GM21717 (cell line): ENCODE data around the gene GABBR1.

Source experiments
- ATAC-seq: cut with Tn5 transposase; IDR thresholded peaks from one replicate; pipeline ENCODE4 v1.9.1; 2021; ENCODE audit warnings: mild to moderate bottlenecking, moderate library complexity; ENCODE audit not compliant: unreplicated experiment

GABBR1 gene

DNA sequence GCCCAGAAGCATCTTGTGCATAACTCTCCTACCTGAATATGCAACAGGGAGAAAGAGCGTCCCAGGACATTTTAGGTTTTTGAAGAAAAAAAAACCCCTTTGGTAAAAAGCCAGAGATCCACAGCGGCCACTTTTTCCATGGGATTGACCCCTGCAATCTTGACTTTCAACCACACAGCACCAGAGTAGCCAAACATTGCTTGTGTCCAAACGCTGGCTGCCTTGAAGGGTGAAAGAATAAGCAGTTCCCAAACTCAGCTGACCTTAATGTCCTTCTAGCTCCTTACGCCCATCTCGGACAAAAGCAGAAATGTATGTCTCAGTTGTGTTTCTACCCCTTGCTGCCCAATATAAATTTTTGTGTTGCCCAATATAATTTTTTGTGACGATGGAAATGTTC is 22.7 kb upstream of the GABBR1 start:
- no peak for ATAC-seq

DNA sequence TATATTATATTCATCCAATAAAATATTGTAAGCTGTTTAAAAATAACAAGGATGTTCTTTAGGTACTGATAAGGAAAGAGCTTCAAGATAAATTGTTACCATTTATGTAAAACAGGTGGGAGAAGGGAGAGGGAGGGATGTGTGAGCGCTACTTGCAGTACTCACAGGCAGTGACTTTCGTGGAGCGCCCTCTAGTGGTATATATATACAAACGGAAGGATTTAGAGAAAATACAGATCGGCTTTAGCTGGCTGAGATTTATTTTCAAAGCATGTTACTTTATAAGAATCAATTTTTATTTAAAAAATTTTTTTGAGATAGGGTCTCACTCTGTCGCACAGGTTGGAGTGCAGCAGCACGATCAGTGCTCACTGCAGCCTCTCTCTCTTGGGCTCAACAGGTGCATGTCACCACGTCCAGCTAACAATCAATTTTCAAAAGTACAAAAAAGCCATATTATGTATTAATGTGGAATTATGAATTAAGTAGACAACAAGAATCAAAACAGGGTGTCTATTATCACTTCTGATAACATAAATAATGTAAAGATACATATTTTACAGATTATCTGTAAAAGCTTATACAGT is 20.6 kb upstream of the GABBR1 start:
- no peak for ATAC-seq

DNA sequence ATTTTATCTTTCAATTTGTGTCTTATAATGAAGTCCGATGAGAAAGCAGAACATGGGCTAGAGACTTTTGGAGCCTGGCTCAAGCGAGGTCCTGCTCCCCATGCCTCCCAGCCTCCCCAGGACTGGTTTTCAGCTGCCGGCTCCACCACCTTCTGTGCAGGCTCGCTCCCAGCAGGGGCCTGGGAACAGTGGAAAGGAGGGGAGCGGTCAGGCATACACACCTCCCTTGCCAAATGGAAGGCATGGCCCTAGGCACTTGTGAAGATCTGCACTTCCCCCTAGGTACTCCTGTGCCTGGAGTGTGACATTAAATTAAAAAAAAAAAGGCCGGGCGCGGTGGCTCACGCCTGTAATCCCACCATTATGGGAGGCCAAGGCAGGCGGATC is 19.2 kb upstream of the GABBR1 start:
- ATAC-seq = no peak

DNA sequence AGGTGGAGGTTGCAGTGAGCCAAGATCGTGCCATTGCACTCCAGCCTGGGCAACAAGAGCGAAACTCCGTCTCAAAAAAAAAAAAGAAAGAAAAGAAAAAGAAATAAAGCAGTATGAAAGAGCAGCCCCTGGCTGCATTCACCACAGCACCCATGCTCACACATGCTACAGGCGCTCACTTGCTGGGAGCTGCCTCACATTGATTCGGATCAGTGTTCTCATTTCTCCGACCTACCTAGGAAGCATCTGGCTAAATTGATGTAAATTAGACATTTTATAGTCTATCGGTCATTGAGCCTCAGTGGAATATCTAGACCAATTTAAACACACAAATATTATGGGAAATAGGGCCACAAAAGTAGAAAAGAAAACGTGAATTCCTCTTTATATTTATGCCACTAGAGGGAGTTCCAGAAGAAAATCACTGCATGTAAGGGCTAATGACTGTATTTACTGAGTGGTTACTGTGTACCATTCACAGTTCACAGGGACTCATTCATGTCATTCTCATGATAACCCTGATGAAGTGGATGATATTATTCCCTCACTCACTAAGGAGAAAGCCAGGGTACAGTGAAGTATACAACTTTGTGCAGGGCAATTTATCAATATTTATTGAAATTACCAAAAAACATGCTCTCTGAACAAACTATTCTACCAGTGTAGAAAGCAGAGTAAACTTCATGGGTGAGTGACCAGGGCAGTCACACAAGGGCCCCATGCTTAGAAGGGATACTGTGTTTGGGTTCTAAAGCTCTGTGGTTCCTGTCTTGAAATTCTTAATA is 18.6 kb upstream of the GABBR1 start:
- ATAC-seq = no peak

DNA sequence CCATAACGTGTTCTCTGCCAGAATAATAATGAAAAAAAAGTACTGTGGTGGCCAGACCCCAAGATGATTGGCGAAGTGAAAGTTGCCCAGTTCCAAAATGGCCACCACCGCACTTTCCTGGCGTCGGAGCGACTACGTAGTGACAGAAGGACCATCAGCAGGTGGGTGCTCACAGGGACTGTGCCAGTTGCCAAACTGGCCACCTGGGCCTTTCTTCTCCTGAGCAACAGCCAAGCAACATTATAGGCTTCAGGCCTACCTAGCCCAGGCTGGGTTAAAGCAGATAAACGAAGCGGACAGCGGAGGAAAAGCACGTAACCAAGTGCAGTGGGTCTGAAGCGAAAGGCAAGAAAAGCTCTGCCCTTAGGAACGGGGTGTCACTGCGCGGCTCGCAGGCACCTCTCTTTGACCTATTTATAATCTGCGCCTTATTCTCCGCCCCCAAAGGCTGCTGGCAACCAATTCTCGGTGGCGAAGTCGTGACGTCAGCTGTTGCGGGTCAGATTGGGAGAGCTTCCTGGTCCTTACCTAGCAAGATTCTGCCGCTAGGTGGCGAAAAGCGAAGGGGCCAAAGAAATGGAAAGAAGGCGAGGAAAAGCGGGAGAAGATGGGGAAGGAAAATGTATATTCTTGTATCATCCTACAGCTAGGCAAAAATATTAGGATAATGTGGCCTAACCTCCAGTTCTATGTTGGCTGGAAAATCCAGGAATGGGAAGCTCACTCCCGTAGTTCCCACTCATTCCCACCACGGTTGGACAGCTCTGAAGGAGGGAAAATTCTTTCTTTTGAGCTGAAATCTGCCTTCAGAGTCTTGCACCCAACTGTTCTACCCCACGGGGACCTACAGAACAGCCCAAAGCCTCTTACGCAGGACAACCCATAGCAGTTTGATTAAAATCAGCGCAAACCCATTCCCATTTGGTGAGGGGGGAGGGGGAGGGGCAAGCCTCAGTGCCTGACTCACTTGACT is 17.0 kb upstream of the GABBR1 start:
- ATAC-seq = peak; percentile 96

DNA sequence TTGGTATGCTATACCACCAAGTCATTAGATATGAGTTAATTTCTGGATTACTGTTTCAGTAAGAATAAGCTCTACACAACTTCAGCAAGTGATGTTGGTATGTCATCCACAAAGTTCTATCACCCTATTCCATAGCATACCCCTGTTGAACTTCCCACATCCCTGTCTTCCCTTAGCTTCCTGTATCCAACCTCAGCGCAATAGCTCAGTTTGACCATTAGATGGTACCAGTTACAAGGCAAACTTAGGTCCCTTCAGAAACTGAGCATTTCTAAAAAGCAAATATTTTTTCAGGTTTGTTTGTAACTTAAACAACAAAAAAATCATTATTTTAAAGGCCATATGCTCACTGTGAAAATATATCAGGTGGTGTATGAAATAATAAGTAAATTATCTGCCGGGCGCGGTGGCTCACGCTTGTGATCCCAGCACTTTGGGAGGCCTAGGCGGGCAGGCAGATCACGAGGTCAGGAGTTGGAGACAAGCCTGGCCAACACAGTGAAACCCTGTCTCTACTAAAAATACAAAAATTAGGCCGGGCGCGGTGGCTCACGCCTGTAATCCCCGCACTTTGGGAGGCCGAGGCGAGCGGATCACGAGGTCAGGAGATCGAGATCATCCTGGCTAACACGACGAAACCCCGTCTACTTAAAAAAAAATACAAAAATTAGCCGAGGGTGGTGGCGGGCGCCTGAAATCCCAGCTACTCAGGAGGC is 15.1 kb upstream of the GABBR1 start:
- no peak for ATAC-seq

DNA sequence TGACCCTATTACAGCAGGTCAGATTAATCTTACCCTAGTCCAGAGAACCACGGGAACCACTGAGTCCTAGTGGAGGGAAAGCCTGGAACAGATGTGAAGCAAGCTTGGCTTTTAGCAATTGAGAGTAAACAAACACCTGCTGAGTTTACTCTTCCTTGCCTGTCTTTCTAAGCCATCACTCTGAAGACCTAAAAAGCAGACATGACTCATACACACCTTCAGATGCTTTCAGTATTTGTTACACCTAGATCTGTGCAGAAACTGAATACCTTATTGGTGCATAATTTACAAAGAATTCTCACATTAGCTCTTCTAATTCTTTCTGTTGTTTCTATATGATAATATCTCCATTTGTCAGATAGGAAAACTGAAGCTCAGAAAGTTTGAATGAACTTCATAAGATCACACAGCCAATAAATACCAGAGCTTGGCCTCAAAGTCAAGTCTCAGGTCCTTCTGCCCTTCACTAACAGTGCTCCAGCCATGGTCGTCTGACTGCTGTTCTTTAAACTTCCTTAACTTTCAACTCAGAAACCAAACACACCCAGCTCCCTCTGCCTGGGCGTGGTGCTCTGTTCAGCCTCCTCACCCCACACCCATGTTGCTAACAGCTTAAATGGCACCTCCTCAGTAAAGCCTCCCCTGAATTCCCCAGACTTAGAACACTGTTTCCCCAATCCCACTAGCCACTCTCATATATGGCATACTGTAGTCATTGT is 8.6 kb upstream of the GABBR1 start:
- ATAC-seq = no peak

DNA sequence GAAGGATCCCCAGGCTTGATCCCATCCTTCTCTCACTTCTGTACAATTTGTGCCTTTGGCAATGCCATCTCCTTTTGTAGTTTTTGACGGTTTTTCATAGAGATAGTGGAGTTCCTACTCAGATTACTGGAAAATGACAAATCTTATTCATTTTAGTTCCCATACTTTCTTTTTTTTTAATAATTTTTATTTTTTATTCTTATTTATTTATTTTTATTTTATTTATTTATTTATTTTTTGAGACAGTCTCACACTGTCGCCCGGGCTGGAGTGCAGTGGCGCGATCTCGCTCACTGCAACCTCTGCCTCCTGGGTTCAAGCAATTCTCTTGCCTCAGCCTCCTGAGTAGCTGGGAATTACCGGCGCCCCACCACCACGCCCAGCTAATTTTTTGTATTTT is 4.3 kb upstream of the GABBR1 start:
- ATAC-seq = no peak

DNA sequence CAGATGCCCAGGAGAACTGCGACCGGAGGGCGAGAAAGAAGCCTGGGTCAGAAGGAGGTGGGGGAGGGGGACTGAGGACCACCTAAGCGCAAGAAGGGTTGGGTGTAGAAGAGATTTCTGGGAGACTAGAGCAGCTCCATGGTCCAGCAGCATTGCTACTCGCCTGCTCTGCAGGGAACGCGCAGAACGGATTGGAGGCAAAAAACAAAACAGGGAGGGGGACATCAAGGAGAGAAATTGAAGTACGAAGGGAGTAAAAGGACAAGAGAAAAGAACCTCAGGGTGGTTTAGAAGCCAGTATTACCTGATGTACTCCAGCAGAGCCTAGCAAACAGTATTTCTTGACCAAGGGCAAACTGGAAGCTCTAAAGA is 537 bp upstream of the GABBR1 start:
- ATAC-seq = peak; percentile 7

DNA sequence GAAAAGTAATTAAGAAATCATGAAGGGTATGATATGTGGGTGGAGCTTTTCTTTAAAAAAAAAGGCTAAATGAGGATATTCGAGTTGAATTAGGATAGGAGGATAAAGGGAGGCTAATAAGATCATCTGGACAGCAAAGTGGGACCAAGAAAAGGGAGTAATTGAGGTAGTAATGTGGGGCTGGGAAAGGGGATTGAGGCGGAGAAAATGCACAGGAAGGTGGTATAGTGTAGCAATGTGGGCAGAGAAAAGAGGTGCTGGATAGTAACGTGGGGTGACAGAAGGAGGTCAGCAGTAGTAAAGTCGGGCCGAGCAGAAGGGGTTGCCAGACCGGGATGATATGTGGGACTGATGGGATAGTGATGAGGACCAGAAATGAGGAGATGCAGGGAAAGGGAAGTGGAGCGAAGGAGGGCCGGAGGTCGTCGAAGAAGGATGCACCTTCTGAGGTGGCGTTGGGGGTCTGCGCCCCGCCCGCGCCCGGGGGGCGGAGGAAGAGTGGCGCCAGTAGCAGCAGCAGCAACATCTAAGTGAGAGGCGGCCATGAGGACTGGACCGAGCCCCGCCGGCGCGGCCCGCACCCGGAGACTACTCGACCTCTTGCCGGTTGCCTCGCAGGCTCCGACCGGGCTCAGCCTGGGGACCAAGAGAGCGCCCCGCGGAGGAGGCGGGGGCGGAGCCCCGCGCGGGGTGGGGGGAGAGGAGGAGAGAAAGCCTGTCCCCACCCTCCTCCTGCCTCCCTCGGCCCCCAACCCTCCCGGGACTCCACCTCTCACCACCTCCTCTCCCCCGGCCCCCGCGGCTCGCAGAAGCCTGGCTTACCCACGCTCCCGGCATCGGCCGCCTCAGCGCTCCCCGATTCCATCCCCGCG is 887 bp downstream of the GABBR1 start:
- peak; percentile 33 for ATAC-seq

DNA sequence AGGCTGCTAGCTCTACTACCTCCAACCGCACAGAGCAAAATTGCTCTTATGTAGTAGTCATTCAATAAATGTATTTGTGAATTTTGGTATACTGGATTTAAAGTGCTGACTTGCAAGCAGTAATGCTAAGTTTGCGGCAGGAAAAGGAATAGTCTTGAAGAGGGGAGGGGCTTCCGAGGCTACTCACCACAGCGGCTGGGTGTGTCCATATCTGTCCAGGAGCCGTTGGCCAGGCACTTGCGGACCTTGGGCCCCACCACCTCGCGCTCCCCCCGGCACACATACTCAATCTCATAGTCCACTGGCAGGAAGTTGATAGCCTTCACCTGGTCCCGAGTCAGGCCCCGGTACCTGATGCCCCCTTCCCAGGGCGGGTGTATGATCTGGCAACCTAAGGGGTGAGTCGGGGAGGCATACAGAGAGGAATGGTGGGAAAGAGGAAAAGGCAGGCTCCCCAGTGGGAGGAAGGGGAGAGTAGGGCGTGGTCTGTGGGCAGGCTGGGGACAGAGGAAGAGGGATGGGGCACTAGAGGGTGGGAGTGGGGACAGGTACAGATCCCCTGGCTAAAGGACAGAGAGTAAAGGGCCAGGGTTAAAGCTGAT is 1.7 kb downstream of the GABBR1 start:
- no peak for ATAC-seq

DNA sequence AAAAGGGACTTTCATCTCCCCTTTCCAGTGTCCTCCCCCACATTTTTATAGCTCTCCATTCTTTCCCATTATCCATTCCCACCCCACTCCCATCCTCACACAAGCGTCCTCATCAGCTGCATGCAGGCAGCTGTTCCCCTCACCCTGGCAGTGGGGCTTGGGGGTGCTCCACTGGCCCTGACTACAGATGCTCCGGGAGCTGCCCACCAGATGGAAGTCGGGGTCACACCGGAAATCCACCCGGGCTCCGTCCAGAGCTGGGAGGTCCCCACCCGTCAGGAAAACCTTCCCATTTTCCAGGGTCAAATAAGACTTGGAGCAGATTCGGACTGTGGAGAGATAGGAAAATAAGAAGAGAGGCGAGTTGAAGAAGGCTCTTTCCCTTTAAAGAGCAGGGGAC is 2.7 kb downstream of the GABBR1 start:
- ATAC-seq = no peak

DNA sequence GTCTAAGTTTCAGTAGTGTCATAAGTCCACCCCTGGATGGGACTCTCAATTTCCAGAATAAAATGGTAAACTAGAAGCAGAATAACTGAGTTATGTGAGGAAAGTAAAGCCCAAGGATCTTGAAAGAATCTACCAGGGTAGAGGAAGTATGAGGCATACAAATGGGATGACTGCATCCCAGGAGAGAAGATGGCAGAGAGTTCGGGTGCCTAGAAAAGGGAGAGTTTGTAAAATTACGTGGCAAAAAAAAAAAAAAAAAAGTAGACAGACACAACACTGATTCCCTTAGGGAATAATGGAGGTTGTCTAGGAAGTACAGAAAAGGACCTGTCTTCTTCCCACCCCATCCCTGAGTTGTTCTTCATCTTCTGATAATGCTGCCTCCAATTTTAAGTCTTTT is 3.4 kb downstream of the GABBR1 start:
- no peak for ATAC-seq

DNA sequence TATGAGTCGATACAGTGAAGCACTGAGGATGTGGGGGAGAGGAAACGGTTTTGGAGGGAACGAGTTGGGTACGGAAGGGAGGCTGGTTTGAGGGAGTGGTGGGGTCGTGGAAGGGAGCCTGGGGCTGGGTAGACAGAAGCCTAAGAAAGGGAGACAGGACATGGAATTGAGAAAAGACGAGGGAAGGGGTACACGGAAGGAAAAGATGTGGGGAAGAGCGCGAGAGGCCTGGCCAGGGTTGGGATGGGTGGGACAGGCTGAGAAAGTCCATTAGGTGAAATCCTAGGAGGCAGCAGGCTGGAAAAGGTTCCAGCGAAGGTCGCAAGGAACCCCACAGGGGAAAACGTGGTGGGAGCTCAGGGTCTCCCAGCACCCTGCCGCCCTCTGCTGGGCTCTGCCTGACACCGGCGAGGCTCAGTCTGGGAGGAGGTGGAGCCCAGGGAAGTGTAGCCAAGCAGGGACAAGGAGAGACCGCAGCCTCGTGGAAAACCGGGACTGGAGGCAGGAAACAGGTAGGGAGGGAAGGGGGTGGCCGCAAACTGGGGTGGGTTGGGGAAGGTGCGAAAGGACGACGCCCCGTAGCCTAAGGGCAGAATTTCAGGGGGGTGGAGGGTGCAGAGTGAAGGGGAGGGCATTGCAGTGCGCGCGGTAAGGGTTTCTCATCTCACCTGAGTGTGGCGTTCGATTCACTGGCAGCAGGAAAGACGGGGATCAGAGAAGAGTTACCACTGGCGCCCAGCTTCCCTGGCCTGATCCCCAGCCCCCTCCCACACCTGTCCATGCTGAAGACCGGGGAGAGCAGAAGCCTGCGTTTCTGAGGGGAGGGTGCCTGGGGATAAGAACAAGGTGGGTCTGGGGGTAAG is 4.3 kb downstream of the GABBR1 start:
- ATAC-seq = no peak

DNA sequence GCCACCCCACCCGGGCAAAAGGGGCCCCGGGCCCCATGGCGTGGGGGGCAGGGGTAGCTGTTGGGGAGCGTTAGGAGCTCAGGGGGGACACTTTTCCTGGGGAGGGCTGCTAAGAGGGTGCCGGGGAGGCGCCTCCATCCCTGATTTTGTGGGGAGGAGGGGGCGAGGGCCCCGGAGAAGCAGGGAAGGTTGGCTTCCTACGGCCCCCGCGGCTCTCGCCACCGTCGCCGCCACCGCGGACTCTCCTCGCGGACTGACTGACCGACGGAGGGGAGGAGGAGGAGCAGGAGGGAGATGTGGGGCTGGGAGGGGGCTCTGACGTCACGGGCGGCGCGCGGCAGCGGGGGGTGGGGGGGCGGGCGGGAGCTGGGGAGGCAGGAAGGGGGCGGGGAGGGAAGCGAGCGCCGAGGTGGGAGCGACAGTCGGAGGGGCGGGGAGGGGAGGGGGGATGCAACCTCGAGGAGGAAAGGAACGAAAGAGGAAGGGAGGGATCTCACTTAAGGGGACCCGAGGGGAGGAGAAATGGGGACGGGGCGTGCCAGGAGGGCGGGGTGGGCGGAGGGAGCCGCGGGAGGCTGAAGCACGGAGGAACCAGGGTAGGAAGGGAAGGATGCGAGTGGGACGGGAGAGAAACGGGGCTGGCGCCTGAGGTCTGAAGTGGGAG is 5.1 kb downstream of the GABBR1 start:
- ATAC-seq = no peak

DNA sequence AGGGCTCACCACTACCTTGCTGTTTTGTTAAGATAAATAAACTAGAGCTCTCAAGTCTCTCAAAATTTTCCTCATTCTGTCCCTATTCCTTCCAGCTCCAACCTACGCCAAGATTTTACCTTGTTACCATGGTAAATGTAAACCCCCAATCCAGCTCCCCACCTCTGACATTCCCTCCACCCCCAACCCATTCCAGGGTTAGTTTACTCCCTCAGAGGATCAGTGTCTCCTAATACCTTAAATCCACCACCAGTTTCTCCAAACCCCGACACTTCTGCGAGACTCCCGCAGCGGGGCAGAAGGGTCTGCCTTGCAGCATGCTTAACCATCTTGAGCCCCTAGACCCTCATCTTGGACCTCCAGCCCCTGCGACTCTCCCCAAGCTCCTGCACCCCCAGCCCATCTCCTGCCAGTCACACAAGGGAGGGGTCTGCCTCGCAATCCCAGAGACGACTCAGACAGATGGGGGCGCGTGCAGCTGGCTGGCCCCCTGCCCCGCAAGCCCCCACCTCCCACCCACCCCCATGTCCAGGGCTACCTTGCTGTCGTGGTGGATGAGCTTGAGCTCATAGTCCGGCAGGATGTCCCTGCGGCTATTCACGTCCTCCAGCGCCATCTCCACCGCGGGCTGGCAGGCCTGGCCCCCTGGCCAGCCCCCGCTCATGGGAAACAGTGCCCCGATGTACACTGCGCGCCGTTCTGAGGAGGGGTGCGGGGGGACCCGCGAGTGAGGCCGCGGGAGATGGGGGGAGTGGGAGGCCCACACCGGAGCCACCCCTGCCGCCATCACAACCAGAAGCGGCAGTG is 5.8 kb downstream of the GABBR1 start:
- ATAC-seq = no peak
